IPS DF 4.7 (cell line): ENCODE data around the gene LCORL.
"Not testable (repeated sequence)": the region's sequence is repeated elsewhere in the genome, so short reads cannot be mapped to it uniquely, and the experiment has no call there.

ENCODE experiments used
- DNase-seq: peaks from one replicate; pipeline ENCODE4 v3.0.0-alpha.2; 2013; ENCODE audit warnings: low spot score; ENCODE audit errors: extremely low read depth

Gene LCORL

DNA sequence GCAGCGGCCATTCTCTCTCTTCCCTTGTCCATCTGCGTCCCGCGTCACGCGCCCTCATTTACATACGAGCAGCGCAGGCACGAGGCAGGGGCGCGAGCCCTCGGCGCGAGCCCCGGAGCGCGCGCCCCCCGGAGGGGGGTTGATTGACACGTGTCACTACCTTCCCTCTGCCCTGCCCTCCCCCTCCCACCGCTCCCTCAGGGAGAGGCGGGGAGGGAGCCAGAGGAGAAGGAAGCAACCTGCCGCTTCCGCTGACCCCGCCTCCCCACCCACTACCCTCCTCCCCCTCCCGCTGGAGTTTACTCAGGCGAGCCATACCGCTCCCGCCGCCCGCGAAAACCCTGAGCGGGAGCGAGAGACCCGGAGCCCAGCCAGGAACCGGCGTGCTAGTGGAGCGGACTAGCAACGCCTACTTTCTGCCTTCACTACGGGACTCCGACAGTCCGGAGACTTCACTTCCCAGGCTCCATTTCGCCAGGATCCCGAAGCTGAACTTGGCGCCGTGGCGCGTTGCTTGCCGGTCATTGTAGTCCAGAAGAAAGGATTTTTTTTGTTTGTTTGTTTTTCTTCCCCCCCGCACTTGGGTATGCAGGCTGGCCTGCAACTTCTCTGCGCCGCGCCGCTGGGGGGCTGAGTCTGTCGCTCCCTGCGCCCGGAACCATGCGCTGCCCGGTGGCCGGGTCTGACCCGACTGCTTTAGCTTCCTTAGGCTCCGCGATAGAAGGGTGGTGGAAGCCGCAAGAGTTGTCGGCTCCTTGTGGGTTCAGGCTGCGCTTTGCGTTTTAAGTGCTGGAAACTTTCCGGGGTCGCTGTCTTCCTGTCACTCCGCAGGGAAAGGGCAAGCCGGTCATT lies at the start of gene LCORL:
LCORL (minus strand) TSS at position 36 of the 852 bp plus-strand sequence; CDS start at position 32, 4 bp downstream.
- DNase-seq, result peak; percentile 82

DNA sequence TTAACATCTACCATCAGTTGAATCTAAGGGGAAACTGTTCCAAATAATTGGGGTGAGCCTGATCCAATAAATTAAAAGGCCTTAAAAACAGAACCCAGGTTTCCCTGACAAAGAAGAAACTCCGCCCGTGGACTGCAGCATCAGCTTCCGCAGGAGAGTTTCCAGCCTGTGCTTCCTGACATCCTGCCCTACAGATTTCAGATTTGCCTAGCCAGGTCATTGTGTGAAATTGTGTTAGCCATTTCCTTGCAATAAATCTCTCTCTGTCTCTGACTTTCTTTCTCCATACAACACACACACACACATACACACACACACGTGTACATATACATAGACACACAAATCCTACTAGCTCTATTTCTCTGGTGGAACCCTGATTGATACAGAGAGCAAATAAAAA lies 48.3 kb upstream of the LCORL start:
- no peak for DNase-seq

DNA sequence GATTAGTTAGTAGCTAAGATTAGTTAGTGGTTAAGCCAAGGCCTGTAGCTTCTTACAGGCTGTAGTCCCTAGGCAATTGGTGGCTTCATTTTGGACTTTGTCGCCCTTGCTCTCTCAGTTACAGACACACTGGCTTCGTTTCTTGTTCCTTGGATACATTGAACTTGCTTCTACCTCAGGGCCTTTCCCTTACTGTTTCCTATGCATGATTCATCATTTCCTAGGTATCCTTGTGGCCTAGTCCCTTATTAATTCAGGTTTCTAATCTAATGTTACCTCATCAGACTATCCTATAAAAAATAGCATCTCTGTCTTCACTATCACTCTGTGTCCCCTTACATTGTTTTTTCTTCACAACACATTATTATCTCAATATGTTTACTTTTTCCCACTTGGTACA lies 45.5 kb upstream of the LCORL start:
- no peak for DNase-seq

DNA sequence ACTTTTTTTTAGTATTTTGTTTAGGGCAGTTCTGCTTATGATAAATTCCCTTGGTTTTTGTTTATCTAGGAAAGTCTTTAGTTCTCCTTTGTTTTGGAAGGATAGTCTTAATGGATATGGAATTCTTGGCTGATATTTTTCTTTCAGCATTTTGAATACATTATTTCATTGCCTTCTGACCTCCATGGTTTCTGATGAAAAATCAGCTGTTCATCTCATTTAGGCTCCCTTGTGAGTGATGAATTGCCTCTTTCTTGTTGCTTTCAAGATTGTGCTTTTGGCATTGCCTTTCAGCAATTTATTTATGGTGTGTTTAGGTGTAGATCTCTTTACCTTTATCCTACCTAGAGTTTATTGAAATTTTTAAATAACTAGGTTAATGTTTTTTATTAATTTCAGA lies 41.5 kb upstream of the LCORL start:
- no peak for DNase-seq

DNA sequence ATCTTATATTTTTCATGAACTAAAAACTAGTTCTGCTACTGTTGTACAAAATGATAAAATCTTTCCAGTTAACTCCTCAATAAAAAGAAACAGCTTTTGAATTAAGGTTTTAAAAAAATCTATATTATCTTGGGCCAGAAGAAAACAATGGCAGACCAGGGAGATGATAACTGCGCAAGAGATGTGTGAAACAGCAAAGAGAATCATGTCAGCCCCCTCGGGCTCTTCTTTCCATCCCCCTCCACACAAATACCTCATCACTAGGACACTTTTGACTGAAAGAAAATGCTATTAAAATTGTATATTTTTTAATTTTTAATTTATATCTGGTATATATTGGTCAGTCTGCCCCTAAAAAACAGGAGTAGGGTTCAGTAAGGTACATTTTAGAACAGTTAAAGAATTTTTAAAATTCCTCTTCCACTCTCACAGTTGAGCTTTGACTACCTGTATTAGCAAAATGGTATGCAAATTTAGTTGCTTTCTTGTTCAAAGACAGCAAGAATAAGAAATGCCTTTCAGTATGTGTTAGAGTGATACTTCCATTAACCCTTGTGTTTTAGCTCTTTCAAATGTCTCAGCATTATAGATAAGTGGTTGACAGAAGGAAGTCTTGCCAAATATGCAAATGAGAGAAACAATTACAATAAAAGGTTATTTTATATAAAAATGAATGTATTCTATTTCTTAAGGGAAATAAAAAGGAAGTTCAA lies 36.4 kb upstream of the LCORL start:
- no peak for DNase-seq

DNA sequence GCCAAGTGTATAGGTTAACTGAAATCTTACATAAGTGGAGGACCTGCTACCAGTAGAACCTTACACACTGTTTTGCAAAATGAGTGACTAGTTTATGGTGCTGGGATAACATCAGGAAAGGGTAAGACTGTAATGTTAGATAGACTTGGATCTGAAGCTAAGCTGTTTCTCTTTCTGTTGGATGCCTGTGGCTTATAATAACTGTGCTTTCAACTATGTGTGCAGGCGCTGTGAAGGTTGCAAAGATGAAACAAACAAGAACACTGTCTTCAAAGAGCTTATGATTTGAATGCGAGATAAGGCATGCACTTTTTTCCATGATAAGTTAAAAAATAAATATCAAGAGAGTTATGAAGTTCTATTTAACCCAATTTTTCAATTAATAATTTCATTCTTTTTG lies 34.5 kb upstream of the LCORL start:
- DNase-seq, result no peak

DNA sequence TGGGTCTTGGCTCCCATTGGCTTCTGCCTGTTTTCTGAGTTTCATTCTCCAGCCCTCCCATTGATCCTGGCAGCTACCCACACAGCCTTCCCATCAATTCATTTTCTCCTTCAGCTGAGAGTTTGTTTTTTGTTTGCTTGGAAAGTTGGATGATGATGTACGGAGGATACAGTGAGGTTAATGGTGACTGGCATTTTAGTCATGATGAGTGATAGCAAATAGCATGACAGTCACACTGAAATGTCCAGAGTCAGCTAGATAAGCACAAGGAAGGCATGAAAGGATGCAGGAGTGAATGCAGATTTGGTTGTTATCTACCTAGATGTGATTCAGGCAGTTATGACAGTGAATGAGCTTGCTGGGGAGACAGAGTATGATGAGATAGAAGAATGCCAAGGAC lies 30.6 kb upstream of the LCORL start:
- DNase-seq, result no peak

DNA sequence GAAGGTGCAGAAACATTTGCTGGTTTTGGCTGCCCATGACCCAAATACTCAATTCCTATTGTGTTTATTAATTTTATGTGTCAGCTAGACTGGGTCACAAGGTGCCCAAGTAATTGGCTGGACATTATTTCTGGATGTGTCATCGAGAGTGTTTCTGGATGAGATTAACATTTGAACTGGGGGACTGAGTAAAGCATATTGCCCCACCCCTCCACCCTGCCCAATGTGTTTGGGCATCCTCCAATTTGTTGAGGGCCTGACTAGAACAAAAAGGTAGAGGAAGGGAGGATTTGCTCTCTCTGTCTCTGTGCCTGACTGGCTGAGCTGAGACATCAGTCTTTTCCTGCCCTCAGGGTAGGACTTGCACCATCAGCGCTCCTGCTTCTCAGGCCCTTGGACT lies 29.7 kb upstream of the LCORL start:
- no peak for DNase-seq

DNA sequence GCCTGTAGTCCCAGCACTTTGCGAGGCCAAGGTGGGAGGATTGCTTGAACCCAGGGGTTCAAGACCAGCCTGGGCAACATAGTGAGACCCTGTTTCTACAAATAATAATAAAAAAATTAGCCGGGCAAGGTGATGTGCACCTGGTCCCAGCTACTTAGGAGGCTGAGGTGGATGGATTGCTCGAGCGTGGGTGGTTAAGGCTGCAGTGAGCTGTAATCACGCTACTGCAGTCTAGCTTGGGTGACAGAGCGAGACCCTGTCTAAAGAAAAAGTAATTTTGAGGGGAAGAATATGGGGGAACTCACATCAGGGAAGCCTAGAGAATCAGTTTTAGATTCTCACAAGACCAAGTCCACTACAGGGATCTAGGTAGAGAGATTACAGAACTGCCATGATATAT lies 28.9 kb upstream of the LCORL start:
- no peak for DNase-seq

DNA sequence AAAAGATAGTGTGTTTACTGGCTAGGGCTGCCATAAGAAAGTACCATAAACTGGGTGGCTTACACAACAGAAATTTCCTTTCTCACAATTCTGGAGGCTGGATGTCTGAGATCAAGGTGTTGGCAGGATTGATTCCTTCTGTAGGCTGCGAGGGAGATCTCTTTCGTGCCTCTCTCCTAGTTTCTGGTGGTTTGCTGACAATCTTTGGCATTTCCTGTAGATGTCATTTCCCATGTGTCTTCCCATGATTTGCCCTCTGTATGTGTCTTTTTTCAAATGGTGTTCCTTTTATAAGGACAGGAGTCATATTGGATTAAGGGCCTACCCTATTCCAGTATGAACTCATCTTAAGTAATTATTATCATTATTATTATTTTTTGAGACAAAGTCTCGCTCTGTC lies 27.9 kb upstream of the LCORL start:
- DNase-seq, result no peak

DNA sequence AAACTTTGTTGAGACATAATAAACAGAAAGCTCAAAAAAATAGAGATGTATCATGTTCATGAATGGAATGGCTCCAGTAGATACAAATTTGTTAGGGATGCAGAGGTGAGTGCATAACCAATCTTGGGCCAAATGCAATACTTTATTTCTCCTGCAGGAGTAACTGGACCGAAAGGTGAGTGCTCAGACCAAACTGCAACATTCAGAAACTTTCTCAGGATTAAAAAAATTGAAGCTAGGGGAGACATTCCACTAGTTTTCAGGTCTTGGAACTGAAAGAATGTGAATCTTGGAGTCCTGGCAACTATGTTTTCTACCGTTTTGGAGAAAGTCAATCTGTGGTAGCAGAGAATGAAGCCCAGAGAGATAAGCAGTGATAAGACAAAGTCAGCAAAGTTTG lies 21.2 kb upstream of the LCORL start:
- DNase-seq, result no peak

DNA sequence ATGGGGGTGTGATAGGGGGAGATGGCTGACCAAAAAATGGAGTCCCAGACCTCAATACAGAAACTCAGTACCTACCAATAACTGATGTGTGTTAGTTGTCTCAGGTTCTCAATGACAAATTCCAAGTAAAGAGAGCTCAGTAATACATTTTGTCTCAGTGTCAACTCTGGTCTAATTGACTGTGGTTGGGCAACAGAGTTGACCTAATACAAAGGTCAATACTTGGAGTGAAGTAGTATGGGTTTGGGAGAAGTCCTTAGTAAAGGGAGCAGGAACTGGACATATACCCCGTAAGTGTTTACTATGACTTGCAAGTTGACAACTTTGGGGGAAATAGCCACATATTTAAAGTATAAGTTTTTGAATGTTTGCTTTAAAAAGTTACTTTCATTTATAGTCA lies 20.5 kb upstream of the LCORL start:
- no peak for DNase-seq

DNA sequence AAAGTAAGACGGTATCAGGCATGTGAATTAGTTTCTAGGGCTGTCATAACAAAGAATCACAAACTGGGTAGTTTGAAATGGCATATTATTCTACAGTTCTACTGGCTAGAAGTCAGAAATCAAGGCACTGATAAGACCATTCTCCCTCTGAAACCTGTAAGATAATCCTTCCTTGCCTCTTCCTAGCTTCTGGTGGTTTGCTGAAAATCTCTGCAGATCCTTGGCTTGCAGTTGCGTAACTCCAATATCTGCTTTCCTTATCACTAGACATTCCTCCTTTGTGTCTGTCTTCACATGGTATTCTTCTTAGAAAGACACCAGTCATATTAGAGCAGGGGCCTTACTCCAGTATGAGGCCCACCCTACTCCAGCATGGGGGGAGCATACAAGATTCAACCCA lies 19.6 kb upstream of the LCORL start:
- no peak for DNase-seq

DNA sequence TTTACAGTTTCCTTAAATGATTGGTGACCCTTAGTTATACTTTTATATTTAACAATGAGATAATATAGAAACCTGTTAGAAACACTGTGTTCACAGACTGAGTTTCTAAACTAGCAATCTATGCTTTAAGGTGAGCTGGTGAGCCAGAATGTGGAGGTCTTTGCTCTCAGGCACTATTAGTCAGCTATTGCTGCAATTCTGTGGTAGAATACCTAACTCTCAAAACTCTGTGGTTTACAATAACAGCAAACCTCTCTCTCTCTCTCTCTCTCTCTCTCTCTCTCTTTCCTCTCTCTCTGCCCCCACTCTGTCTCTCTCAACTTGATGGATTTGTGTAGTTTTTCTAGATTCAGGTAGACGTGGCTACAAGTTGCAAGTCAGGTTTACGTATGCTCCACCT lies 17.6 kb upstream of the LCORL start:
- DNase-seq, result no peak

DNA sequence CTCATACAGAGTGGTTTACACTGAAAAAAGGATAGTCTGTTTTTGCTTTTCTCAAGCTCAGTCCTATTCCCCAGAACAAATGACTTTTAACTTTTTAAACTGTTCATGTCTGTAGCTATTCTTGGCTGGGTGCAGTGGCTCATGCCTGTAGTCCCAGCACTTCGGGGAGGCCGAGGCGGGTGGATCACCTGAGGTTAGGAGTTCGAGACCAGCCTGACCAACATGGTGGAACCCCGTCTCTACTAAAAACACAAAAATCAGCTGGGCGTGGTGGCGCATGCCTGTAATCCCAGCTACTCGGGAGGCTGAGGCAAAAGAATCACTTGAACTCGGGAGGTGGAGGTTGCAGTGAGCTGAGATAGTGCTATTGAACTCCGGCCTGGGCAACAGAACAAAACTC lies 14.8 kb upstream of the LCORL start:
- not testable (repeated sequence) for DNase-seq

DNA sequence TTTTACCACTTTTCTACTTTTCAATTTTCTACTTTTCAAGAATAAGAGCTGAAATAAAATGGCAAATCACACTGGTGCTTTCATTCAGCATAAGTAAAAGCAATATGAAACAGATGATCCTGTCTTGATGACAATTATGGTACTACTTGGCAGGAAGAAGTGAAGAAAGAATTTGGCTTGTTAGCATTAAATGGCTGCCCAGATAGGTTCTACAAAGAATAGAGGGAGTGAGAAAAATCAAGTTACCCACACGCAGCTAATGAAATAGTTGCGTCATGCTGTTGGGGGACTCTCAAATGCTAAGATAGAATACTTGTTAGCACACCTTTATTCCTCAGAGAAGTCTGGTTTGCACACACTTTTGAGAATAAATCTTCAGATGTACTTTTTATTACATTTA lies 12.5 kb upstream of the LCORL start:
- DNase-seq, result no peak

DNA sequence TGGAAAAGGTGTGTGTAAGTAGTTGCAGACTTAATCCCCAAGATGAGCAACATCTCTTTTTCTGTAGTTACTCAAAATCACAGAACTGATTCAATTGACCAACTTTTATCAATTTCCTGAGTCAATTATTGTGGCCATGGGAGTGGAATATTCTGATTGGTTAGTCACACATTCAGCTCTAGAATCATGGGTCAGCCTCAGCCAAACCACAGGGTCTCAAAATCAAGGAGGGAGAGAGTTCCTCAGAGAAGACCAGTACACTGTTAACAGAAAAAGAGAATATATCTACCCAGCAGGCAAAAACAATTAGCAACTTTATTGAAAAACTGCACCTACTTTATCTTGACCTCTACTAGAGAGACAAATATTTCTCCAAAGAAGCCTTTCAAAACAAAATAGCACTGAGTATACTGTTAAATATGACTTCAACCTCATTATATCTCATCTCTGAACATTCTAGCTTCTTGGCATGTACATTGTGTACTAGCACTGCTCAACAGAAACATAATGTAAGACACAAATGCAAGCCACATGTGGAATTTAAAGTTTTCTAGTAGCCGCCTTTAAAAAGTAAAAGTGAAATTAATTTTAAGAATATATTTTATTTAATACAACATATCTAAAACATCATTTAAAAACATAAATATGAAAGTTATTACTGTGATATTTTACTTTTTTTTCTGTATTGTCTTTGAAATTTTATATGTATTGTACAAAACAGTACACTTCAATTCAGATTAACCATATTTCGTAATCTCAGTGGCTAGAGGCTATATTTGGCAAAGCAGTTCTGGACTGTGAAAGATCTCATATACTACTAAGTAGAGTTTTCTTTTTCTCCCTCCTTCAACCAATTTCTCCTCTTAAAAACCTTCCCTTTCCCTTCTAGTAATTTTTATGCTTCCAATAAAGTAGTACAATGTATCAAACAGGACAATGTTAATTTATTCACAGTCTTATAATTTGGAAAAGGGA lies 11.8 kb upstream of the LCORL start:
- DNase-seq, result no peak

DNA sequence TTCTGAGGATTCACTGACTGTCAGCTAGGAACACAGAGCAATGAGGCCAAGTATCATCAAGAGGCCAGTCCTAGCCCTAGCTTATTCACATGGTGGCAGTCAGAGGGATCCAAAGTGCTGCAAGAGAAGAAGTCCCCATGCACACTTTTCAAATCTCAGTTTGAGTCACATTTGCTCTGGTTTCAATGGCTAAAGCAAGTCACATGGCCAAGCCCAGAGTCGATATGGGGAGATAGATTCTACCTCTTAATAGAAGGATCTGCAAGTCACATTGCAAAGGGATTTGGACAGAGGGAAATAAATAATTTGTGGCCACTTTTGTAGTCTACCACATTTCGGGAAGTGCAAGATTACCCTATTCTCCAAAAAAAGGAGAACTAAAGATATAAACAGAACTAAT lies 3.7 kb upstream of the LCORL start:
- no peak for DNase-seq

DNA sequence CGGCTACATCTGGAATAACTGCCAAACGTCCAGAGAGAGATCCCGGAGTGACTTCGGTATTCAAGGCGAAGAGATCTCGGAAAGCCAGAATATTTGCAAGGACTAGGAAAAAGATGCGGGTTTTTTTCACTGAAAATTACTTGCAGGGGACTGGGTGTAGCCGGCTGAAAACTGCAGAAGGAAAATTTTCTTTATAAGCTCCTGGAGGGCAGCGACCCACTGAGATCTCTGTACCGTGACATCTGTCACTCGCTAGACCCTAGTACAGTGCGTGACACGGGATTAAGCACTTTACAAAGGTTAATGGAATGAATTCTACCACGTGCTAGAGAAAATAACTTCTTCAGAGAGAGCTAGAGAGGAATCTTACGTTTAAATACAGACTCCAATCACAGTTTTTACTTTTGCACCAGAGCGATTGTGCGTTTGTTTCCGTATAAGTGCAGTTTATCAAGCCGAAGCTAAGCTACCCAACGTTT lies 1.1 kb upstream of the LCORL start:
- no peak for DNase-seq

DNA sequence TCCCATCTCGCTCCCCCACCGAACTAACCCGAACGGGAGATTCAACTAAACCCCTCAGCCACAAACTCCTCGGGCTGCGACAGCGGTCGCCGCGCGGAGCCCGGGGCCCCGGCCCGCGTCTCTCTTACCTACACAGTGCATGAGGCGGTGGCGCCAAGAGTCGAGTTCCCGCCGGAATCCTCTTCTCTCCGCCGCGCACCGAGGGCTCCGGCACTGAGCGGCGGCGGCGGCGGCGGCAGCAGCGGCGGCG lies 160 bp downstream of the LCORL start:
- no peak for DNase-seq

DNA sequence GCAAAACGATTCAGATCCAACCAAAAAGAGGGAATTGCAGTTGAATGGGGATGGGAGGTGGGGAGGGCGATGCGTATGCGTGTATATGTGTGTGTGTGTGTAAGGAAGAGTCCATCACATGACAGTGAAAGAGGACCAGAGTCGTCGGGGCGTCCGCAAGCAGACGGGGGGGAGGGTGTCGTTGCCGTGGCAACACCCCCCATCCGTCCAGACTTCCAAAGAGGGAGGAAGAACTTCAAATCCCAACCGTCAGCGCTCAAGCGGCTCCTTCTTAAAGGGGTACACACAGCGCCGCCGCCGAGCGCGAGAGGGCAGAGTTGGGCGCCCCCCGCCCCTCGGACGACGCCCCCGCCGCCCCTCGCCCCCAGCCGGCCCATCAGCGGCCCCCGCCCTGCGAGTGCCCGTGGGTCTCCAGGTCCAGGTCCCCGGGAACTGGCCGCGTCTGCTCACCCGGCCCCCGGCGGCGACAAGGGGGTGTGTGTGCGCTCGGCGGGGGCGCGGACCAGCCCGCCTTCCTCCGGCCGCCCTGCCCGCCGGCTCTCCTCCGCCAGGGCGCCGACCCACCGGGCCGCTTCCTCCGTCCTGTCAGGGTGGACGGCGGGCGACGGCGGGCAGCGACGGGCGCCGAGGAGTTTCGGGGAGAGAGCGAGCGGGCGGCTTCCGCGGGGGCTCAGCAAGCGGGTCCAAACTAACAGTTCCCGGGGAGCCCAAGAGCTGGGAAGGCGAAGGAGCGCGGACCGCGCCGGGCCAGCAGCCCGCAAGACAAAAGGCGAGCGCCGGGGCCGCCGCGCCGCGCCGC lies 685 bp downstream of the LCORL start:
- DNase-seq, result no peak
